Bronchial smooth muscle cell (primary cell): Measurements from ENCODE around the gene NDFIP1. TPM values are rescaled to one million over a fixed set of nuclear protein-coding genes. Genes with fewer than 3 reads are reported as not detected.

Experiments used
- total RNA-seq: library from RNA; depleted of rRNA; stranded (reverse); fragments of >200 nt; gene quantifications from 2 replicates; pipeline ENCODE4 v1.2.1, GENCODE V29; 2014

NDFIP1 gene
- total RNA-seq: 25.2 and 36.1 TPM in 2 replicates

DNA sequence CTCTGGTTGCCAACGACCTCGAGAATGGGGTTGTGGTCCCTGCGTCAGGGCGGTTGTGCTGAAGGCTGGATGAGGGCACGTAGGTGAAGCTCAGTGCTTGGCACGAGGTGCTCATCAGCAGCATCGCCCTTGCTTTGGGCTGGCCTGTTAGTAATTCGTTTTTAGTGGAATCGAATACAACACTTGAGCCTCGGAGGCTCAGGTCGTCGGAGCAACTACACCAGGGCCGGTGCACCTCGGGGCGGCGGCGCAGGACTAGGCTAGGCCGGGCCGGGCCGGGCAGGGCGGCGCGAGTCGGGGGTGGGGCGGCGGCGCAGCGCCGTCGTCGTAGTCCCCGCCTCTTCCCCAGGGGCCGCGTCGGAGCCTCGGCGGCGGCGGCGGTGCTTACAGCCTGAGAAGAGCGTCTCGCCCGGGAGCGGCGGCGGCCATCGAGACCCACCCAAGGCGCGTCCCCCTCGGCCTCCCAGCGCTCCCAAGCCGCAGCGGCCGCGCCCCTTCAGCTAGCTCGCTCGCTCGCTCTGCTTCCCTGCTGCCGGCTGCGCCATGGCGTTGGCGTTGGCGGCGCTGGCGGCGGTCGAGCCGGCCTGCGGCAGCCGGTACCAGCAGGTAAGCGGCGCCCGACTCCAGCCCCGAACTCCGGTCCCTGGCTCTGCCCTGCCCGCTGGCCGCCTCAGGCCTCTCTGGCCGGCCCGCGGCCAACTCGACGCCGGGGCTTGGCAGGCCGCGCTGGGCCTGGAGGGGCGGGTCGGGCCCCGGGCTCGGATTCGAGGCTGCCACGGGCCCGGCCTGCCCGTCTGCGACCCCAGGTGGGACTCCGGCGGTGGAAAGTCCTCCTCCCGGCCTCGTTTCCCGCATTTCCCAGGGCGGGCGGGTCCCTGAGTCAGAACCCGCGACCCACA lies at the start of gene NDFIP1:
TSS of gene NDFIP1 (plus strand) at position 348 of the 899 bp plus-strand sequence. CDS start at position 544, 196 bp downstream.

Other genes starting within 250 kb of the NDFIP1 start
- under 0.01 and 0.26 TPM in 2 replicates for gene PCDH1, start 230.4 kb upstream of the NDFIP1 start, total RNA-seq
- 27.6 and 33.1 TPM in 2 replicates for gene DELE1, start 184.9 kb upstream of the NDFIP1 start, total RNA-seq
- under 0.01 TPM in 1 of 2 replicates, not detected in the other for gene PCDH12, start 150.6 kb upstream of the NDFIP1 start, total RNA-seq
- gene RNF14, start 139.7 kb upstream of the NDFIP1 start, total RNA-seq: 42.4 and 54.2 TPM in 2 replicates
- 78.0 and 86.1 TPM in 2 replicates for gene GNPDA1, start 95.8 kb upstream of the NDFIP1 start, total RNA-seq
- gene SPRY4, start 216.2 kb downstream of the NDFIP1 start, total RNA-seq: 0.17 and 3.0 TPM in 2 replicates